Activated T-cell treated with anti-CD3 and anti-CD28 coated beads for 24 hours (primary cell): ENCODE data around the gene OAS1.

Experiments used
- DNase-seq: peaks from one replicate; pipeline ENCODE4 v3.0.0-alpha.2; 2020; ENCODE audit warnings: low read depth

Gene OAS1

DNA sequence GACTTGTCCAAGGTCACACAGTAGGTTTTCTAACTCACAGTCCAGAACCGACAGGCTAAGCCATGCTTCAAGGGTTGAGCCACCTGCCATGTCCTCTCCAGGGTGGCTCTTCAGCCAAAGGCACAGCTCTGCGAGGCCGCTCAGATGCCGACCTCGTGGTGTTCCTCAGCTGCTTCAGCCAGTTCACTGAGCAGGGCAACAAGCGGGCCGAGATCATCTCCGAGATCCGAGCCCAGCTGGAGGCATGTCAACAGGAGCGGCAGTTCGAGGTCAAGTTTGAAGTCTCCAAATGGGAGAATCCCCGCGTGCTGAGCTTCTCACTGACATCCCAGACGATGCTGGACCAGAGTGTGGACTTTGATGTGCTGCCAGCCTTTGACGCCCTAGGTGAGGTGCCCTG, 58.9 kb downstream of the OAS1 start:
- no peak for DNase-seq

GRCh38 chr12:112967306-112967705, 60.5 kb downstream of the OAS1 start:
- no peak for DNase-seq

GRCh38 chr12:112967858-112968257, 61.1 kb downstream of the OAS1 start:
- DNase-seq: no peak
